ENCODE measurements around the gene CCR5AS.

DNA sequence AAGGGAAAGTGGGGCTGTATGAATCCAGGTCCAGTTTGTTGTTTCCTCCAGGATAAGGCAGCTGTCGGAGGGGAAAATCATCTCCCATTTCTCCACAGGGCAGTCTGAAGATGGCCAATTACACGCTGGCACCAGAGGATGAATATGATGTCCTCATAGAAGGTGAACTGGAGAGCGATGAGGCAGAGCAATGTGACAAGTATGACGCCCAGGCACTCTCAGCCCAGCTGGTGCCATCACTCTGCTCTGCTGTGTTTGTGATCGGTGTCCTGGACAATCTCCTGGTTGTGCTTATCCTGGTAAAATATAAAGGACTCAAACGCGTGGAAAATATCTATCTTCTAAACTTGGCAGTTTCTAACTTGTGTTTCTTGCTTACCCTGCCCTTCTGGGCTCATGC lies 1.1 kb upstream of the CCR5AS start:
- TF ChIP-seq POLR2A (IDR thresholded peaks at IDR 0.05) (no peak), CTCF (IDR thresholded peaks at IDR 0.05) (no peak)

Measured in vagina (tissue), 2 donors.